ENCODE measurements around the gene ERBB4.

ERBB4 gene

DNA sequence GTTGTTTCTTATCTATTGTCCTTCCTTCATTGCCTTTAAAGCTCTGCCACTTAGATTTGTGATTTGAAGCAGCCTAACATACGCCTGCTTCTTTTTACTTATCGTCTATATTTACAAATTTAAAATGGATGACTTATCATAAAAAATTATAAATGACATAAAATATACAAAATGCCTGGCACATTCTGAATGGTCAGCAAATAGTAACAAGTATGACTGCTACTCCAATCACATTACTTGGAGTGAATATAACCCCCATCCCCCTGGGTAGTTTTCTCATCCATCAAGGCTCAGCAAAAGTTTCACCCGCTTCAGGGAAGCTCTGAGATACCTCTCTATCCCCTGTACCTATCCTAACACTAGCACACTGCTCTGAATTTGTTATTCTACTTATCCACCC, 708.9 kb downstream of the ERBB4 start:
- no peak overlapping the region for H2BK12ac ChIP-seq (ENCODE audit: low read length)
- no peak overlapping the region for H2AK5ac ChIP-seq (ENCODE audit: low read depth, low read length)
- H3K4me3 ChIP-seq (ENCODE audit: low read length in 2 of 2), result no peak overlapping the region
- no peaks in the 10 kb centered on the region for H3K27me3 ChIP-seq (ENCODE audit: control insufficient read depth in 3 of 3, insufficient read depth in 3 of 3, low read depth in 1 of 3, low read length in 3 of 3)
- no peaks in the 10 kb centered on the region for H3K79me1 ChIP-seq (ENCODE audit: low read depth, low read length)
- H3K14ac ChIP-seq (ENCODE audit: low read length), result no peak overlapping the region
- H2AFZ ChIP-seq (ENCODE audit: low read length), result no peak overlapping the region
- H3K9me3 ChIP-seq (replicated peaks in 1 of 2; ENCODE audit: control insufficient read depth in 2 of 2, insufficient read depth in 1 of 2, low read depth in 1 of 2, low read length in 2 of 2), result no peaks in the 10 kb centered on the region
- WGBS, 2 donors (ENCODE audit: extremely low coverage in 2 of 2, insufficient read length in 2 of 2, insufficient replicate concordance in 1 of 2), result no CpG with 5 or more reads among the region's 3 CpGs
- no peak overlapping the region for H3K23ac ChIP-seq (ENCODE audit: low read depth, low read length, poor library complexity)
- no peak overlapping the region for H3K4ac ChIP-seq (ENCODE audit: low read length)
- no peak overlapping the region for H2BK5ac ChIP-seq (ENCODE audit: low read length)
- no peak overlapping the region for H2BK120ac ChIP-seq (ENCODE audit: low read depth, low read length)
- H4K91ac ChIP-seq (ENCODE audit: low read depth, low read length, poor library complexity), result no peak overlapping the region
- H3K9ac ChIP-seq (ENCODE audit: low read depth, low read length, poor library complexity), result no peak overlapping the region
- H3K4me1 ChIP-seq (ENCODE audit: control insufficient read depth in 2 of 2, insufficient read depth in 1 of 2, low read depth in 1 of 2, low read length in 2 of 2), result peaks cover 0 to 1% of the 10 kb centered on the region in 2 donors
- no peak overlapping the region for H4K8ac ChIP-seq (ENCODE audit: low read depth, low read length)
- no peak overlapping the region for H2BK15ac ChIP-seq (ENCODE audit: low read length)
- no peaks in the 10 kb centered on the region for H3K36me3 ChIP-seq (replicated peaks in 1 of 2; ENCODE audit: control insufficient read depth in 2 of 2, insufficient read depth in 2 of 2, low read length in 2 of 2)
- no peak for DNase-seq (ENCODE audit: low spot score)
- no peak overlapping the region for H3K27ac ChIP-seq (replicated peaks; ENCODE audit: low read length)
- no peak overlapping the region for H3K4me2 ChIP-seq (ENCODE audit: insufficient read depth, low read length, poor library complexity, severe bottlenecking)
- H3K18ac ChIP-seq (ENCODE audit: low read length), result no peak overlapping the region

DNA sequence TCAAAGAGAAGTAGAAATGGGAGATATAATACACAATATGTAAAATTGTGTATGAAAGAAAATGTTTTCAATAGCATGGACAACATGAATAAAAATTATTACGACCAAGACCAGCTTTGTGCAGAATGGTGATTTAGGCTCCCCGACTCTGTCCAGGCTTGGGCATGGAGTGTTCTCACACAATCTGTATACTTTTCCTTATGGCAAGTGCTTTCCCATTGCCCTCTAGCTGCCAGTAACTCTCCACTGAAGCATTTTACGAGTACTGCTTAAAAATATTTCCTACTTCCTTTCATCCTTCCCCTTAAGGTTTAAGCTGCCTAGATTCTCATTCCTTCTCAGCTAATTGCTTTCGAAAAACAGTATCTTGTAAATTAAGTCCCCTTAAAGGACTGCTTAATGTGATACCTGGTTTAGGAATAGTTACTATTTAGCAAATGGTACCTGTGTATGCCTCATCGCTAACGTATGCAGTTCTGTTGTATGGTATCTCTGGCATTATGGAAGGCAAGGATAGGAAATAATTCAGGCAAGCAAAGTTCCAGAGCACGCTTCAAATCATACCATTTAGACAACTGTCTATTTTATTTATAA, 714.6 kb downstream of the ERBB4 start:
- H4K8ac ChIP-seq (ENCODE audit: low read depth, low read length), result no peak overlapping the region
- H3K4ac ChIP-seq (ENCODE audit: low read length), result no peak overlapping the region
- no peaks in the 10 kb centered on the region for H3K36me3 ChIP-seq (replicated peaks in 1 of 2; ENCODE audit: control insufficient read depth in 2 of 2, insufficient read depth in 2 of 2, low read length in 2 of 2)
- H2AFZ ChIP-seq (ENCODE audit: low read length), result no peak overlapping the region
- no peaks in the 10 kb centered on the region for H3K79me1 ChIP-seq (ENCODE audit: low read depth, low read length)
- H2BK5ac ChIP-seq (ENCODE audit: low read length), result no peak overlapping the region
- no peak overlapping the region for H3K23ac ChIP-seq (ENCODE audit: low read depth, low read length, poor library complexity)
- no peak overlapping the region for H4K91ac ChIP-seq (ENCODE audit: low read depth, low read length, poor library complexity)
- H2BK15ac ChIP-seq (ENCODE audit: low read length), result no peak overlapping the region
- no peak overlapping the region for H3K14ac ChIP-seq (ENCODE audit: low read length)
- peaks cover 0 to 9% of the 10 kb centered on the region in 2 donors for H3K9me3 ChIP-seq (replicated peaks in 1 of 2; ENCODE audit: control insufficient read depth in 2 of 2, insufficient read depth in 1 of 2, low read depth in 1 of 2, low read length in 2 of 2)
- H3K9ac ChIP-seq (ENCODE audit: low read depth, low read length, poor library complexity), result no peak overlapping the region
- H2AK5ac ChIP-seq (ENCODE audit: low read depth, low read length), result no peak overlapping the region
- H3K4me1 ChIP-seq (ENCODE audit: control insufficient read depth in 2 of 2, insufficient read depth in 1 of 2, low read depth in 1 of 2, low read length in 2 of 2), result peaks cover 0 to 1% of the 10 kb centered on the region in 2 donors
- no peak overlapping the region for H2BK12ac ChIP-seq (ENCODE audit: low read length)
- no peaks in the 10 kb centered on the region for H3K27me3 ChIP-seq (ENCODE audit: control insufficient read depth in 3 of 3, insufficient read depth in 3 of 3, low read depth in 1 of 3, low read length in 3 of 3)
- H3K4me3 ChIP-seq (ENCODE audit: low read length in 2 of 2), result no peak overlapping the region
- DNase-seq (ENCODE audit: low spot score), result no peak
- H3K18ac ChIP-seq (ENCODE audit: low read length), result no peak overlapping the region
- no CpG with 5 or more reads among the region's 7 CpGs for WGBS, 2 donors (ENCODE audit: extremely low coverage in 2 of 2, insufficient read length in 2 of 2, insufficient replicate concordance in 1 of 2)
- no peak overlapping the region for H2BK120ac ChIP-seq (ENCODE audit: low read depth, low read length)
- no peak overlapping the region for H3K4me2 ChIP-seq (ENCODE audit: insufficient read depth, low read length, poor library complexity, severe bottlenecking)
- H3K27ac ChIP-seq (replicated peaks; ENCODE audit: low read length), result no peak overlapping the region

DNA sequence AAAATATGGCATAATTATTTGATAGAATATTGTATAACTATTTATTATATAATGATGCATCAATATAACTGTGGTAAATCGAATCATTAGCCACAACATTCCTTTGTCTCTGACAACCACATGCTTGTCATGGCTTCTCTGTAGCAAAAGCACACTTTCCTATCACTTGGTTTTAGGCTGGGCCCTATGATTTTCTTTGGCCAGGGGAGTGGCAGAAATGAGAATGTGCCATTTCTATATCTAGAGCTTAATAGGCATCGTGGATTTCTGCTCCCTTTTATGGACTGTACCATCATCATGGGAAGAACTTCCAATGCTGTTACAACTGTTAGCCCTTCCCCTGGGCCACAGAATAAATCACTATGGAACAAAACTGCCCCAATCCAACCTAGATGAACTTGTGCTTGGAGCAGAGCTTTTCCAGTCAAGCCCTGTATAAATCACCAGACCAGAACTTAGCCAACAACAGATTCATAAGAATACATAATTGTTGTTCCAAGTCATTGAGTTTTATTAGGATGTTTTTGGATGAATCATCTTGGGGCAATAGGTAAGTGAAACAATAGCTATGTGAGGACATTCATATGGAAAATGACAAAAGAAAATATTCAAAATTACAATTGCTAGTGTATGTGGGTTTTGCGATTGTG, 715.8 kb downstream of the ERBB4 start:
- no CpG with 5 or more reads among the region's 3 CpGs for WGBS, 2 donors (ENCODE audit: extremely low coverage in 2 of 2, insufficient read length in 2 of 2, insufficient replicate concordance in 1 of 2)
- Histone ChIP-seq H2AK5ac (ENCODE audit: low read depth, low read length) (no peak overlapping the region), H3K18ac (ENCODE audit: low read length) (no peak overlapping the region)

DNA sequence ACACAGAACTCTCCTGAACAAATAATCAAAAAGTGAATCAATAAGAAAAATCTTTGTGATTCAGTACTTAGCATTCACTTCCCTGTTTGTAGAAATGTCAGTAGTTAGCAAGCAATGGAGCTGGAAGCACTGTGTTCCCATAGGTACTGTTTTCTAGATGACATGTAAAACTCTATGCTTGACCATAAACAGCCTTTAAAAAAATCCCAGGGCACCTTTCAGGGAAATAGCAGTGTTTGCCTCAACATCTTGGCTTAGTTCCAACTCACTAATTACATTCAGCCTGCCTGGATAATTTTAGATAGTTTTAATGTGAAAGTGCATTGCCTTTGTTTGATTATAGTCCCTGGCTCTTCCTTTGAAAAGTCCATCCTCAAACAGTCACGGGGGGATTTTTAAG, 721.8 kb downstream of the ERBB4 start:
- H3K14ac ChIP-seq (ENCODE audit: low read length), result no peak overlapping the region
- no peak overlapping the region for H2AFZ ChIP-seq (ENCODE audit: low read length)
- H2BK12ac ChIP-seq (ENCODE audit: low read length), result no peak overlapping the region
- H4K91ac ChIP-seq (ENCODE audit: low read depth, low read length, poor library complexity), result no peak overlapping the region
- no peak overlapping the region for H3K9ac ChIP-seq (ENCODE audit: low read depth, low read length, poor library complexity)
- no peak overlapping the region for H4K8ac ChIP-seq (ENCODE audit: low read depth, low read length)
- no peaks in the 10 kb centered on the region for H3K4me1 ChIP-seq (ENCODE audit: control insufficient read depth in 2 of 2, insufficient read depth in 1 of 2, low read depth in 1 of 2, low read length in 2 of 2)
- no peak overlapping the region for H3K4me2 ChIP-seq (ENCODE audit: insufficient read depth, low read length, poor library complexity, severe bottlenecking)
- H3K4me3 ChIP-seq (ENCODE audit: low read length in 2 of 2), result no peak overlapping the region
- no peak overlapping the region for H2AK5ac ChIP-seq (ENCODE audit: low read depth, low read length)
- H3K79me1 ChIP-seq (ENCODE audit: low read depth, low read length), result peaks cover 2% of the 10 kb centered on the region
- no peak for DNase-seq (ENCODE audit: low spot score)
- H3K36me3 ChIP-seq (replicated peaks in 1 of 2; ENCODE audit: control insufficient read depth in 2 of 2, insufficient read depth in 2 of 2, low read length in 2 of 2), result no peaks in the 10 kb centered on the region
- H3K9me3 ChIP-seq (replicated peaks in 1 of 2; ENCODE audit: control insufficient read depth in 2 of 2, insufficient read depth in 1 of 2, low read depth in 1 of 2, low read length in 2 of 2), result peaks cover 0 to 8% of the 10 kb centered on the region in 2 donors
- no peak overlapping the region for H3K4ac ChIP-seq (ENCODE audit: low read length)
- no peak overlapping the region for H2BK5ac ChIP-seq (ENCODE audit: low read length)
- no peak overlapping the region for H3K27ac ChIP-seq (replicated peaks; ENCODE audit: low read length)
- no peak overlapping the region for H3K18ac ChIP-seq (ENCODE audit: low read length)
- no peak overlapping the region for H2BK120ac ChIP-seq (ENCODE audit: low read depth, low read length)
- no peaks in the 10 kb centered on the region for H3K27me3 ChIP-seq (ENCODE audit: control insufficient read depth in 3 of 3, insufficient read depth in 3 of 3, low read depth in 1 of 3, low read length in 3 of 3)
- no peak overlapping the region for H2BK15ac ChIP-seq (ENCODE audit: low read length)
- WGBS, 2 donors (ENCODE audit: extremely low coverage in 2 of 2, insufficient read length in 2 of 2, insufficient replicate concordance in 1 of 2), result no CpG with 5 or more reads among the region's 1 CpG
- no peak overlapping the region for H3K23ac ChIP-seq (ENCODE audit: low read depth, low read length, poor library complexity)

More for the DNA sequence above, 715.8 kb downstream of the ERBB4 start:
- H3K23ac ChIP-seq (ENCODE audit: low read depth, low read length, poor library complexity), result no peak overlapping the region
- H2AFZ ChIP-seq (ENCODE audit: low read length), result no peak overlapping the region
- no peaks in the 10 kb centered on the region for H3K27me3 ChIP-seq (ENCODE audit: control insufficient read depth in 3 of 3, insufficient read depth in 3 of 3, low read depth in 1 of 3, low read length in 3 of 3)
- no peak overlapping the region for H3K4ac ChIP-seq (ENCODE audit: low read length)
- H3K79me1 ChIP-seq (ENCODE audit: low read depth, low read length), result no peaks in the 10 kb centered on the region
- H3K4me3 ChIP-seq (ENCODE audit: low read length in 2 of 2), result no peak overlapping the region
- no peak overlapping the region for H2BK15ac ChIP-seq (ENCODE audit: low read length)
- no peak for DNase-seq (ENCODE audit: low spot score)
- H3K36me3 ChIP-seq (replicated peaks in 1 of 2; ENCODE audit: control insufficient read depth in 2 of 2, insufficient read depth in 2 of 2, low read length in 2 of 2), result no peaks in the 10 kb centered on the region
- no peak overlapping the region for H3K27ac ChIP-seq (replicated peaks; ENCODE audit: low read length)
- no peak overlapping the region for H3K4me2 ChIP-seq (ENCODE audit: insufficient read depth, low read length, poor library complexity, severe bottlenecking)
- H3K4me1 ChIP-seq (ENCODE audit: control insufficient read depth in 2 of 2, insufficient read depth in 1 of 2, low read depth in 1 of 2, low read length in 2 of 2), result no peaks in the 10 kb centered on the region
- H3K14ac ChIP-seq (ENCODE audit: low read length), result no peak overlapping the region
- no peak overlapping the region for H2BK120ac ChIP-seq (ENCODE audit: low read depth, low read length)
- no peak overlapping the region for H2BK12ac ChIP-seq (ENCODE audit: low read length)
- no peak overlapping the region for H4K91ac ChIP-seq (ENCODE audit: low read depth, low read length, poor library complexity)
- H4K8ac ChIP-seq (ENCODE audit: low read depth, low read length), result no peak overlapping the region
- H3K9me3 ChIP-seq (replicated peaks in 1 of 2; ENCODE audit: control insufficient read depth in 2 of 2, insufficient read depth in 1 of 2, low read depth in 1 of 2, low read length in 2 of 2), result peaks cover 0 to 9% of the 10 kb centered on the region in 2 donors
- H2BK5ac ChIP-seq (ENCODE audit: low read length), result no peak overlapping the region
- H3K9ac ChIP-seq (ENCODE audit: low read depth, low read length, poor library complexity), result no peak overlapping the region

Measured in neuronal stem cell (in vitro differentiated cells).